ENCODE data around the gene PMM2. TPM values are rescaled to one million over a fixed set of nuclear protein-coding genes. Genes with fewer than 3 reads are reported as not detected.
A peak's percentile ranks its signal among the peaks of the same experiment; 100 is the strongest.

PMM2 gene
- total and polyA plus RNA-seq, 9 of the 15 experiments (the other 6 are each of a cell fraction or from before 2014, with no cell fraction given), result 5.6 to 42.7 (median 25.9) TPM

GRCh38 chr16:8867932-8868415 lies 70.3 kb downstream of the PMM2 start (continued):
- TF ChIP-seq TSHZ1 (CRISPR knock-in tag; IDR thresholded peaks at IDR 0.05), result no peak
- no peak for TF ChIP-seq ZNF354B (CRISPR knock-in tag; IDR thresholded peaks at IDR 0.05)
- no peak for TF ChIP-seq SMARCC2 (IDR thresholded peaks at IDR 0.05; ENCODE audit: low read depth)
- TF ChIP-seq ZKSCAN3 (CRISPR knock-in tag; IDR thresholded peaks at IDR 0.05), result no peak
- TF ChIP-seq CBX8 (IDR thresholded peaks at IDR 0.05; ENCODE audit: borderline replicate concordance, extremely low read depth, low read depth, low read length, poor library complexity, severe bottlenecking), result no peak
- TF ChIP-seq GABPA (tag; conservative IDR thresholded peaks at IDR 0.05; ENCODE audit: low read depth), result peak; percentile 67; the same call in 1 of the 2 replicates
- no peak for TF ChIP-seq ZBTB8A (IDR thresholded peaks at IDR 0.05; ENCODE audit: partially characterized antibody)
- no peak for TF ChIP-seq NUFIP1 (IDR thresholded peaks at IDR 0.05; ENCODE audit: partially characterized antibody)
- TF ChIP-seq VEZF1 (CRISPR knock-in tag; IDR thresholded peaks at IDR 0.05), result no peak
- TF ChIP-seq CHD4 (IDR thresholded peaks at IDR 0.05; ENCODE audit: insufficient read depth, insufficient replicate concordance, low read depth, low read length, poor library complexity, severe bottlenecking), result no peak
- TF ChIP-seq ILF3 (IDR thresholded peaks at IDR 0.05; ENCODE audit: borderline replicate concordance), result no peak
- TF ChIP-seq IFI16 (CRISPR knock-in tag; IDR thresholded peaks at IDR 0.05), result no peak
- no peak for TF ChIP-seq GATAD2A (IDR thresholded peaks at IDR 0.05)
- TF ChIP-seq ZNF174 (CRISPR knock-in tag; IDR thresholded peaks at IDR 0.05), result no peak
- TF ChIP-seq MAFG (tag; conservative IDR thresholded peaks at IDR 0.05), result no peak
- no peak for TF ChIP-seq NR2C2 (CRISPR knock-in tag; IDR thresholded peaks at IDR 0.05)
- TF ChIP-seq NR2C2 (tag; IDR thresholded peaks at IDR 0.05), result no peak
- TF ChIP-seq SRSF9 (IDR thresholded peaks at IDR 0.05; ENCODE audit: borderline replicate concordance, low read depth, low read length), result no peak
- no peak for TF ChIP-seq TCF7 (IDR thresholded peaks at IDR 0.05; ENCODE audit: borderline replicate concordance)
- 0 out of 2 replicates have a peak, but pooled peaks have one; percentile 46 for TF ChIP-seq SMARCE1 (IDR thresholded peaks at IDR 0.05)
- TF ChIP-seq HNRNPL (IDR thresholded peaks at IDR 0.05; ENCODE audit: low read depth, low read length), result no peak

All from K562 (cell line).